OCI-LY1 (cell line): ENCODE data around the gene CD6.

Experiments used
- H2AFZ ChIP-seq: fragments of 200-600 bp; sonication (generic), shearing (Covaris generic); 2 replicates; pipeline ENCODE4 v1.6.0; 2014; ENCODE audit warnings: antibody characterized with exemption, mild to moderate bottlenecking, low read length
- H3F3A ChIP-seq: fragments of 200-600 bp; sonication (generic), shearing (Covaris generic); 2 replicates; pipeline ENCODE4 v1.6.0; 2014; ENCODE audit warnings: mild to moderate bottlenecking, antibody characterized with exemption, low read length, moderate library complexity; ENCODE audit not compliant: insufficient read depth
- H3K27ac ChIP-seq: fragments of 200-600 bp; sonication (generic); 2 replicates; pipeline ENCODE4 v1.5.1; 2014; ENCODE audit warnings: low read length, mixed run types, mild to moderate bottlenecking, low read depth; ENCODE audit not compliant: poor library complexity, severe bottlenecking
- H3K27me3 ChIP-seq: fragments of 200-600 bp; sonication (generic); 2 replicates; pipeline ENCODE4 v1.6.0; 2014; ENCODE audit warnings: antibody characterized with exemption, mild to moderate bottlenecking, low read length, moderate library complexity; ENCODE audit not compliant: insufficient read depth
- H3K36me3 ChIP-seq: fragments of 200-600 bp; sonication (generic); 2 replicates; pipeline ENCODE4 v1.6.1; 2014; ENCODE audit warnings: mild to moderate bottlenecking, antibody characterized with exemption, low read length, moderate library complexity, mixed read lengths; ENCODE audit not compliant: insufficient read depth
- H3K4me1 ChIP-seq: fragments of 200-600 bp; sonication (generic); 2 replicates; pipeline ENCODE4 v1.5.1; 2014; ENCODE audit warnings: mild to moderate bottlenecking, low read length, moderate library complexity; ENCODE audit not compliant: insufficient read depth, severe bottlenecking
- H3K4me2 ChIP-seq: fragments of 200-600 bp; sonication (generic), shearing (Covaris generic); 2 replicates; pipeline ENCODE4 v1.6.1; 2014; ENCODE audit warnings: low read length
- H3K4me3 ChIP-seq: fragments of 200-600 bp; sonication (generic); 2 replicates; pipeline ENCODE4 v1.5.1; 2014; ENCODE audit warnings: low read length, low read depth, mild to moderate bottlenecking, mixed read lengths; ENCODE audit not compliant: poor library complexity, severe bottlenecking
- H3K79me2 ChIP-seq: fragments of 200-600 bp; shearing (Covaris generic); 2 replicates; pipeline ENCODE4 v1.6.1; 2016; ENCODE audit warnings: mixed run types, low read length, mixed read lengths; ENCODE audit not compliant: insufficient read depth
- H3K9ac ChIP-seq: fragments of 200-600 bp; sonication (generic), shearing (Covaris generic); 2 replicates; pipeline ENCODE4 v1.6.1; 2014; ENCODE audit warnings: mild to moderate bottlenecking, low read length, mixed read lengths
- H3K9me2 ChIP-seq: fragments of 200-600 bp; sonication (generic), shearing (Covaris generic); 2 replicates; pipeline ENCODE4 v1.6.1; 2014; ENCODE audit warnings: low read depth, mild to moderate bottlenecking, low read length, mixed read lengths
- H3K9me3 ChIP-seq: fragments of 200-600 bp; shearing (Covaris generic); 2 replicates; pipeline ENCODE4 v1.6.1; 2014; ENCODE audit warnings: low read length, mixed read lengths
- H4K20me1 ChIP-seq: fragments of 200-600 bp; sonication (generic), shearing (Covaris generic); 2 replicates; pipeline ENCODE4 v1.6.0; 2016; ENCODE audit warnings: mild to moderate bottlenecking, low read length; ENCODE audit not compliant: insufficient read depth
- EZH2 ChIP-seq: fragments of 200-600 bp; sonication (generic), shearing (Covaris generic); IDR thresholded peaks from 2 replicates; pipeline ENCODE4 v1.8.0; 2017; ENCODE audit warnings: borderline replicate concordance, mixed run types, mild to moderate bottlenecking, antibody characterized with exemption, low read length, moderate library complexity, mixed read lengths
- TF ChIP-seq, protein P1 (sequence below): fragments of 200-600 bp; sonication (generic), shearing (Covaris generic); IDR thresholded peaks from 2 replicates; pipeline ENCODE4 v1.5.1; 2017; ENCODE audit warnings: mild to moderate bottlenecking, antibody characterized with exemption, low read length, moderate library complexity, mixed read lengths

The CD6 gene

DNA sequence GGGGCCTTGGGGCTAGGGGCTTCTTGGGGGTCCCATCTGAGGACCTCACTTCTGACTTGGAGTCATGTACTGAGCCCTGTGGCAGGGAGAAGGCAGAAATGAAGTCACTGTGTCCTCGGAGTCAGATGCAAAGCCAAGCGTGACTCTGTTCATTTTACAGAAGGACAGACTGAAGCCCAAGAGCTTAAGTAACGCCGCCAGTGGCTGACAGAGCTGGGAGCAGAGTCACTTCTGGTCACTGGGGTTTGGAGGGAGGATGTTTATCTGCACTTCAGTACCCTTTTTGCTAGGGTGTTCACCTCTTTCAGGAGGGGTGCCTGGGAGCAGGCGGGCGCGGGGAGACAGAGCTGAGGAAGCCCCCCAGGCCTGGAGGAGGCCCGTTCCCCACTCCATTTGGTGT, 10.7 kb downstream of the CD6 start:
- no peaks in the 10 kb centered on the region for H3K9me3 ChIP-seq
- H3F3A ChIP-seq, result no peaks in the 10 kb centered on the region
- H3K4me1 ChIP-seq, result peaks cover 13% of the 10 kb centered on the region
- no peak overlapping the region for H2AFZ ChIP-seq
- H3K4me3 ChIP-seq, result no peak overlapping the region
- no peaks in the 10 kb centered on the region; the same call in 1 of the 2 replicates for H3K27me3 ChIP-seq
- no peak overlapping the region for H3K27ac ChIP-seq
- H3K9ac ChIP-seq, result no peak overlapping the region
- no peak for TF ChIP-seq EZH2
- no peak overlapping the region for H3K4me2 ChIP-seq
- no peaks in the 10 kb centered on the region for H3K9me2 ChIP-seq
- H4K20me1 ChIP-seq, result no peaks in the 10 kb centered on the region
- no peaks in the 10 kb centered on the region for H3K36me3 ChIP-seq
- no peaks in the 10 kb centered on the region for H3K79me2 ChIP-seq

DNA sequence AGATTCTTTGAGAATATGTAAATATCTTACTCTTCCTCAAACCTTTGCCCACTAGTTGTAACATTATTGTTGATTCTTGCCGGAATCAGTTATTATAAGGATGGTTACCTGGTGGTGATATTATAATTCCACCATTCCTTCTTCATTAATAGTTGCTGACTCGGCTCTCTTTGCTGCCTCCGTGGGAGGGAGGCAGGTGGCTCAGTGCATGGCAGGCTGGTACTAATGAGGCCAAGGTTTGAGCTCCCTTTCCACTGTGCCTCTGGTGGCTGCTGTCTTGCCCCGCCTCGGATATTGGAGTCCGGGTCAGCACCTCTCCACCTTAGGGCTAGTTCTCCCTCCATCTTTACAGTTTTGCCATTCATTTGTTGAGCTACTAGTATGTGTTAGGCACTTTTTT, 12.7 kb downstream of the CD6 start:
- TF ChIP-seq, protein P1, sequence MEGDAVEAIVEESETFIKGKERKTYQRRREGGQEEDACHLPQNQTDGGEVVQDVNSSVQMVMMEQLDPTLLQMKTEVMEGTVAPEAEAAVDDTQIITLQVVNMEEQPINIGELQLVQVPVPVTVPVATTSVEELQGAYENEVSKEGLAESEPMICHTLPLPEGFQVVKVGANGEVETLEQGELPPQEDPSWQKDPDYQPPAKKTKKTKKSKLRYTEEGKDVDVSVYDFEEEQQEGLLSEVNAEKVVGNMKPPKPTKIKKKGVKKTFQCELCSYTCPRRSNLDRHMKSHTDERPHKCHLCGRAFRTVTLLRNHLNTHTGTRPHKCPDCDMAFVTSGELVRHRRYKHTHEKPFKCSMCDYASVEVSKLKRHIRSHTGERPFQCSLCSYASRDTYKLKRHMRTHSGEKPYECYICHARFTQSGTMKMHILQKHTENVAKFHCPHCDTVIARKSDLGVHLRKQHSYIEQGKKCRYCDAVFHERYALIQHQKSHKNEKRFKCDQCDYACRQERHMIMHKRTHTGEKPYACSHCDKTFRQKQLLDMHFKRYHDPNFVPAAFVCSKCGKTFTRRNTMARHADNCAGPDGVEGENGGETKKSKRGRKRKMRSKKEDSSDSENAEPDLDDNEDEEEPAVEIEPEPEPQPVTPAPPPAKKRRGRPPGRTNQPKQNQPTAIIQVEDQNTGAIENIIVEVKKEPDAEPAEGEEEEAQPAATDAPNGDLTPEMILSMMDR, result no peak
- TF ChIP-seq EZH2, result no peak
- H4K20me1 ChIP-seq, result no peaks in the 10 kb centered on the region
- no peaks in the 10 kb centered on the region for H3F3A ChIP-seq
- no peaks in the 10 kb centered on the region; the same call in 1 of the 2 replicates for H3K27me3 ChIP-seq
- H3K9me3 ChIP-seq, result no peaks in the 10 kb centered on the region
- no peak overlapping the region for H3K9ac ChIP-seq
- H3K27ac ChIP-seq, result no peak overlapping the region
- H2AFZ ChIP-seq, result no peak overlapping the region
- H3K9me2 ChIP-seq, result no peaks in the 10 kb centered on the region
- no peaks in the 10 kb centered on the region for H3K79me2 ChIP-seq
- no peaks in the 10 kb centered on the region for H3K36me3 ChIP-seq
- H3K4me1 ChIP-seq, result peaks cover 15% of the 10 kb centered on the region
- H3K4me2 ChIP-seq, result no peak overlapping the region
- no peak overlapping the region for H3K4me3 ChIP-seq

DNA sequence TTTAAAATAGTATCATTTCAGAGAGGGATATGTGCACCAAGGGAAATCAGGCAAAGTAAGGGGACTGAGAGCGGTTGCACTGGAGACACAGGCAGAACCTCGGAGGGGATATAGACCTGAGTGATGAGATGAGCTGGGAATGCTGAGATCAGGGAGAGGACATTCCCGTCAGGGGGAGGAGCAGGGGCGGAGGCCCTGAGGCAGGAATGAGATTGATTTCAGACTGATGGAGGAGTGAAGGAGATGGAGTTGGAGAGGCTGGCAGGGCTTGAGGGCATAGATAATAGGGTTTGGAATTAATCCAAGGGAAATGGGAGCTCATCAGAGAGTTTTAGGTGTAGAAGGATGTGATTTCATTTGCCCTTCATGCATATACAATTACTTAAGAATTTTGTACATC, 13.2 kb downstream of the CD6 start:
- Histone ChIP-seq H3K9me3 (no peaks in the 10 kb centered on the region), H3K4me3 (no peak overlapping the region), H3K27ac (no peak overlapping the region), H4K20me1 (no peaks in the 10 kb centered on the region), H3K9ac (no peak overlapping the region), H3F3A (no peaks in the 10 kb centered on the region), H3K4me1 (peaks cover 19% of the 10 kb centered on the region), H3K9me2 (no peaks in the 10 kb centered on the region), H3K4me2 (no peak overlapping the region), H3K27me3 (no peaks in the 10 kb centered on the region; the same call in 1 of the 2 replicates), H3K79me2 (no peaks in the 10 kb centered on the region), H3K36me3 (no peaks in the 10 kb centered on the region), H2AFZ (no peak overlapping the region)
- TF ChIP-seq, protein P1, result no peak
- TF ChIP-seq EZH2, result no peak

DNA sequence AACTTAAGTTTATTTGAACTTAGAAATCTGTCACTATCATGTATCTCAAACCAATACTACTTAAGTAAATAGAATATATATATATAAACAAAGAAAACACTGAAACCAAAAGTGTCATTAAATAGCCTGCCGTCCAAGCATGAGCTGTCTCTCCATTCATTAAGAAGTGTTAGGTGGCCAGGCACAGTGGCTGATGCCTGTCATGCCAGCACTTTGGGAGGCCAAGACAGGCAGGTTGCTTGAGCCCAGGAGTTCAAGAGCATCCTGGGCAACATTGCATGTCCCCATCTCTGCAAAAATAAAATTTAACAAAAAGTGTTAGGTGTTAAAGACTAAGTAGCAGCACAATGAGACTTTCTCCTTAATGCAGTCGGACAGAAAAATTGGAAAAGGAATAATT, 14.0 kb downstream of the CD6 start:
- no peaks in the 10 kb centered on the region for H4K20me1 ChIP-seq
- H3K4me3 ChIP-seq, result no peak overlapping the region
- no peaks in the 10 kb centered on the region for H3K9me2 ChIP-seq
- H3K9ac ChIP-seq, result no peak overlapping the region
- no peak overlapping the region for H2AFZ ChIP-seq
- no peak overlapping the region for H3K27ac ChIP-seq
- no peaks in the 10 kb centered on the region for H3F3A ChIP-seq
- no peaks in the 10 kb centered on the region for H3K9me3 ChIP-seq
- H3K4me1 ChIP-seq, result peaks cover 19% of the 10 kb centered on the region
- H3K4me2 ChIP-seq, result no peak overlapping the region
- no peaks in the 10 kb centered on the region for H3K36me3 ChIP-seq
- no peaks in the 10 kb centered on the region; the same call in 1 of the 2 replicates for H3K27me3 ChIP-seq
- no peak for TF ChIP-seq EZH2
- TF ChIP-seq, protein P1, result no peak
- H3K79me2 ChIP-seq, result no peaks in the 10 kb centered on the region
